Activated CD8-positive, alpha-beta memory T cell treated with anti-CD3 and anti-CD28 coated beads for 4 hours (primary cell): ENCODE results near the gene TPBGL.
A peak's percentile ranks its signal among the peaks of the same experiment; 100 is the strongest.
"Not testable (repeated sequence)": the region's sequence is repeated elsewhere in the genome, so short reads cannot be mapped to it uniquely, and the experiment has no call there.

Source experiments
- DNase-seq, 2 donors: peaks; one replicate each; pipeline ENCODE4 v3.0.0-alpha.2; 2020; ENCODE audit warnings: low read depth in 2 of 2

TPBGL gene

DNA sequence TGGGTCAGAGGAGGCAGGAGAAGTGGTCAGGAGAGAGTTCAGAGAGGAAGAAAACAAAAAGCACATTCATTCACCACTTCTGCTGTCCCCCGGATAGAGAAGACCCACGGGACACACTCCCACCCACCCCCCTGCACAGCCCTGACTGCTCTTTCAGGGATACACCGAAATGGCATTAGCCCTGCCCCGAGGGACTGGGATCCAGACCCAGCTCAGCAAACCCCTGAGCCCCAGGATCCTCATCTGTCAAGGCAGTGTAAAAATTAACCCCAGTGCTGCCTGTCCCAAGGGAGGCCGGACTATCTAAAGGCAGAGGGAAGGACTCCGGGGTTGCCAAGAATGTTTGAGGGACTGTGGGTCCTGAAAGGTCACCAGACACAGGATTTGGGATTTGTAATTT, 31.2 kb downstream of the TPBGL start:
- DNase-seq = no peak

DNA sequence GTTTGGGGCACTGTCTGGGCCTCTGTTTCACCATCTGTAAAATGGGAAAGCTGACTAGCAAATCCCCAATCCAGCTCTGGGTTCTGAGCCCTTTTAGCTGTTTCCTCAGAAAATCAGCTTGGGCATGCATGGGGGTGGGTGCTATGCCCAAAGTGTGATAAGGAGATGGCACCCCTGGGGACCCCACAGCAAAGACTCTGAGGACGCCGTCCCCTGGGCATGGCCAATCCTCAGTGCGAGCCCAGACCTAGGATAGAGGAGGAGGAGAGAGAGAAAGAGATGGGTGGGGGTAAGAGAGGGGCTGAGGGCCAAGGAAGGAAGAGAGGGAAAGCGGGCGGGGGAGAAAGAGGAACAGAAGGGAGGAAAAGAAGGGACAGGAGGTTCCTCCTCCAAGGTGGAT, 31.8 kb downstream of the TPBGL start:
- no peak for DNase-seq

DNA sequence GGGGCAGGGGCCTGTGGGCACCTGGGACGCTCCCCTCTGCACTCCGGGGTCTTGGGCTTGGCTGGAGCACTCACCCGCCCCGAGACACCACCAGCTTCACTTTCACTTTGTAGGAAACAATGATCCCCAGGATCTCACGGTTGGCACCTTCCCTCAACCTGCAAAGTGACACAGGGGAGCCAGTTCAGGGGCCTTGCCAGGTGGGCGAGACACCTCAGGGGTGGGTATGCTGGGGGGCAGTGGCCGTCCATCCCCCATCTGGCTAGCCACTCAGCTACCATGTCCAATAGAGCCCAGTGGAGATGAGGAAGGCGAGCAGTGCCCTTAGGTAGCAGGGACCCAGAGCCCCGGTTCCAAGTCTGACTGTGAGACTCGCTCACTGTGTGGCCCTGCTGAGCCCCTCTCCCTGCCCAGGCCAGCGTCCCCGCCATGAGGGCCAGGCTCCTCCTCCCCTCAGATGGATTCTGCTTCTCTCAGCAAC, 32.3 kb downstream of the TPBGL start:
- DNase-seq = no peak

DNA sequence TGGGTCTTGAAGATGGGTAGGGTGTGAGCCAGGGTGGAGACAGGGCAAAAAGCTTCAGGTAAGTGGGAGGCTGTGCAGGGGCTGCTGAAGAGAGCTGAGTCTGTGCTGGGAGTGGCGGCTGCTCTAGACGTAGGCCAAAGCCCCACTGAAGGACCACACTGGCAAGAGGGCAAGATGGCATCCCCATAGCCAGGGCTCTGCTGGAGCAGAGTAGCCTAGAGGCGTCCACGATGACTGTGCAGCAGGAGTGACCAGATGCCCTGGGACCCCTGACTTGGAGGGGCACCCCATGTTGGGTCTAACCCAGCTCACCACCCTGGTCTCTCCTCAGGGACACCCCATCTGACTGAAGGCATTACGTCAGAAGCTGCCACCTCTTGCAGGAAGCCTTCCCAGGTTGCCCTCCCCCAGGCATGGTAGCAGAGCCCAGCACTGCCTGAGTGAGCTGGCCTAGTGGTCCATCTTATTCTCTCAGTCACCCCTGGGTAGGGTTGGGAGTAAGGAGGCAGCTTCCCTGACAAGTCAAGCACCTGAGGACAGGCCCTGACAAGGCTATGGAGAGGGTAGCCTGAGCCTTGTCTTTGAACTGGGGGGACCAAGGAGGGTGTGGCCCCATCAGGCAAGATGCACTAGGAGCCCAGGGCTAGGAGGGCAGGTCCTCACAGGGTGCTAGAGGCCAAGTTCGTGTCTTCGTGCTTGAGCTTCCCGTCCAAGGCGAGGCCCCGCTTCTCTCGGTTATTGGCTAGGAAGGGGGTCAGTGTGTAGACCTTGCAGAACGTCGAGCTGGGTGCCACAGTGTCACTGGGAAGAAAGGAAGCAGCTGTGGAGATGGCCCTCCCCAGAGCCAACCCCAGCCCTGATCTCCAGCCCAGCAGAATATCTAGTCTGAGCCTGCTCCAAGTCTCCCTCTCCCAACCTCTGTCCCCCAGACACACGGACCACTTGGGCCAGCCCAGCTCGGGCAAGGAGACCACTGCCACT, 33.1 kb downstream of the TPBGL start:
- no peak for DNase-seq

DNA sequence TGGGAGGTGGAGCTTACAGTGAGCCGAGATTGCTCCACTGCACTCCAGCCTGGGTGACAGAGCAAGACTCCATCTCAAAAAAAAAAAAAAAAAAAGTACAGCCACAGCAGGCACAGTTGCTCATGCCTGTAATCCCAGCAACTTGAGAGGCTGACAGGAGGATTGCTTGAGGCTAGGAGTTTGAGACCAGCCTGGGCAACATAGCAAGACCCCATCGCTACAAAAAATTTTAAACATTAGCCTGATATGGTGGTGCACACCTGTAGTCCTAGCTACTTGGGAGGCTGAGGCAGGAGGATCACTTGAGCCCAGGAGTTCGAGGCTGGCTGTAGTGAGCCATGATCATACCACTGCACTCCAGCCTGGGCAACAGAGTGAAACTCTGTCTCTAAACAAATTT, 34.1 kb downstream of the TPBGL start:
- not testable (repeated sequence) for DNase-seq

DNA sequence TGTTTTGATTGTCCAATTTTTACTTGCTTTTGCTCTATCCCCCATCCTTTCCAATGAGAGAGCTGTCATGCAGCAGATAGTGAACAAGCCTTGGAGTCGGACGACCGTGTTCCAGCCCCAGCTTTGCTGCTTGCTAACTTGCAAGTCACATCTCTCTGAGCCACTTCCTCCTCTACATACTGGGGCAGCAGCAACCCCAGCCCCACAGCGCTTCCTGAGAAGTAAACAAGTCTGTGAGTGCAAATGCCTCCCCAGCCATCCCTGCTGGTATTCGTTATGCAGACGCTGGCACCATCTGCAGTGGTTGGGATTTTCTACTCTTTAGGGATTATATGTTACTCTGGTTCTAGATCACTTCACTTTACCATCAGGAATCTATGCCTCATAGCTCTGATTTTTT, 35.0 kb downstream of the TPBGL start:
- peak; percentile 31 to 52 for DNase-seq

DNA sequence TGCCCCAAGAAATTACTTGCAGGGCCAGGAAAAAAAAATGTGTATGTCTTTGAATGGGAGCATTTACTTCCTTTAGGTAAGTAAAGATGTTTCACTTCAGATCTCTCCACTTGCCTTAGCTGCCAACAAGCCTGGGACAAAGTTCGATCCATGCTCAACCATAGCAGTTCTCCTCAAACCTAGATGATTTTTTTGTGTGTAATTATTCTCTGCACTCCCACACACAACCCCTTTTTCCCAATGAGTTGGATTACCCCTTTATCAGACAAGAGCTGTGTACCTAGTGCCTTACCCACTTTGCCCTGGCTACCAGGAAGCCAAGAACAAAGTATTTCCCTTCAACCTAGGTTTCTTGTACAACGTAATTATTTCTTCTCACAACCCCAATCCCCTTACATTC, 35.6 kb downstream of the TPBGL start:
- no peak for DNase-seq

DNA sequence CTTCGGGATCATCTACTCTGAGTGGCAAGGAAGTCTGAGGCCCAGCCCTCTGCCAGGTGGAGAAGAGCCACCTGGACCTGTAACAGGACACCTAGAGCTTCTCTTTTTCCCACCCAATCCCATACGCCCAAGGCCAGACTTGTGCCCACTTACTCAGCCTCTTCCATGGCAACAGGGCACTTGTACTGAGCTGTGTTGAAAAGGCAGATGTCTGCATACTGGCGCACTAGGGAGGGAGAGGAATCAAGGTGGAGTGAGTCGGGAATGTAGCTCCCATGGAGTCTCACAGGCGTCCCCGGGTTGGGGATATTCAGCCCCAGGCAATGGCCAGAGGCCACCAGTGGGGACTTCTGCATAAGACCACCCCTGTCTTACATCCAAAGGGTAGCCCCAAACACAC, 36.1 kb downstream of the TPBGL start:
- DNase-seq = no peak

DNA sequence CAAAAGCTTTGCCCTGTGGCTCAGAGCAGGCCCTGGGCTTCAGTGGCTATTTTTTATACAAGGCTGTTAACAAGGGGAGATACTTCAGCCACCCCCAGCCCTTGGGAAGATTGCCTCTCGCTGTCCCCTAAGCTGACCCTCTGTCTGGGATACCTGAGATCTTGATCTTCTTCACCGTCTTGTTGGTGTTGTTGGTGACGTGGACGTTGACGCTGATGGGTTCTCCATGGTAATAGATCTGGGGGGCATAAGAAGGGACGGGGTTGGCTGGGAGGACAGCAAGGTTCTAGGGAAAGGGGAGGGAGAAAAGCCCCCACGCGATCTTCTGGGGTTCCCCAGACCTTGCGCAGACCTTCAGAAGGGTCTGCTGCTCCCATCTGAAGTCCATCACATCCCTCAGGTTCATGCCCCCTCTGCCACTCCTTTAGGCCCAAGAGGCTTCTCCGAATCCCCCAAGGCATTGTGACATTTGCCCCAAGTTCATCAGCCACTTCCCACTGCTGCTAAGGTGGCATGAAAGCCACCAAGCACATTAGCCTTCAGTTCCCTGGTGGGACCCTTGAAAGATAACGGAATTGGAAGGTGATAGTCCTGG, 36.7 kb downstream of the TPBGL start:
- DNase-seq = no peak

DNA sequence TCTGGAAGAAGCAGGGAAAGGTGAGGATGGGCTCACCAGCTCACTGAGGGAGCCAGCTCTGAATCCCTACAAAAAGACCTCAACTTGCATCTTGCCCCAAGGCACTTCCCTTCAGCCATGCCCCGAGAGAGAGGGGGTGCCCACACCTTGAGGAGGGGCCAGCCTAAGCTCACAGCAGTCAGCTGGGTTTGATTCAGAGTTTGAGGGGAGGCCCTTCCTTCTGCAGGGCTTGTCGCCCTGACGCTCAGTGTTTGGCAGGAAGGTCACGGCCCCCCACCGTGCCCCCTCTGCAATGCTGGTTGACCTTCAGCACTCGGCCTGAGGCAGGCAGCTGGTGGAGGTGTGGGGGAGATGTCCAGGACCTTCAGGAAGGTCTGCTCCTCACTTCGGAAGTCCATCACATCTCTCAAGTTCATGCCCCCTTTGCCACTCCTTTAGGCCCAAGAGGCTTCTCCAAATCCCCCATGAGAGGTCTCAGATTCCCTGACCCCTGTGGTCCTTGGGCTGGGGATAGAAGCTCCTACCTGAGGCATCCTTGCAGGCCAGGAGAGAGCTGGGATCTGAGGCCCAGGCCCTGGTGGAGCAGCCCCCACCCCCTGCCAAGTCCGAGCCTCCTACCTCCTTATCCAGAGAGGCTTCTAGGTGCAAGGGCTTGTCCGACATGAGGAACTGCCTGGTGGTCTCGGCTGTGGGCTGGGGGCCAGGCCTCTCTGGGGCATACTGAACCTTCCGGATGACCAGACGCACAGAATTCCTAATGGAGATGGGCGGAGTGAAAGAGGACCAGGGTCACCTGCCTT, 37.6 kb downstream of the TPBGL start:
- DNase-seq = no peak

DNA sequence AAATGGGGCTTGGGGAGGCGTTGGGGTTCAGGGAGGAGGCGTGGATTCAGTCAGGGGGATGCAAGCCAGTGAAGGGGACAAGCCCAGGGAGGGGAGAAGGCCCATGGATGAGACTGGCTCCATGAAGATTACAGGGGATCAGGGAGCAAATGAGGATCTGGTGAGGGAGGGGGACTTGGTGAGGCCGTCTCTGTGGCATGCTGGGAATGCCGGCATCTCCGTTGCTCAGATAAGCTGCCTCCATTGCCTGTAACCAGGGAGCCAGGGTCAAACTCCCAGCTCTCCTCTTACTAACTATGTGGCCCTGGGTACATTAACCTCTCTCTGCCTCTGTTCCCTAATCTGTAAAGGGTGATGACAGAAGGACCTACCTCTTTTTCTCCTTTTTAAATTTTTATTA, 38.7 kb downstream of the TPBGL start:
- no peak for DNase-seq

DNA sequence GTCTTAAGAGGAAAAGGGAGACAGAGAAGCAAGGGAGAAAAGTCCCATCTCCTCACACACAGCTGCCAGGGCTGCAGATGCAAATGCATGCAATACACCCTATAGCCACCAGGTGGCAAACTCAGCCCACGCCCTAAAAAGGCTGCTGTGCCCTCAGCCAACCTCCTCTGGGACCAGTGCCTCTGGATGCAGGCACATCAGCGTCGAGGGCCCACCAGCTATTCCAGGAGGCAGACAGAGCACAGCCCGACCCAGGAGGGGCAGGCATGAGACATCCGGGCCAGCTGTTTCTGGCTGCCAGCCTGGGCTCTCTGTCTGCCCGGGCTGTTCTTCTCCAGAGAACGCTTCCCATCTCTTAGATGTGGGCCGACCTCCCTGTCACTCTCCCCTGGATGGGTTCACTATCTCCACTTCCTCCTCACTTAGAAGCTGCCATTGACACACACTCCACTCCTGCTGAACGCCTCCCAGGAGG, 39.7 kb downstream of the TPBGL start:
- peak; percentile 44 to 58 for DNase-seq

DNA sequence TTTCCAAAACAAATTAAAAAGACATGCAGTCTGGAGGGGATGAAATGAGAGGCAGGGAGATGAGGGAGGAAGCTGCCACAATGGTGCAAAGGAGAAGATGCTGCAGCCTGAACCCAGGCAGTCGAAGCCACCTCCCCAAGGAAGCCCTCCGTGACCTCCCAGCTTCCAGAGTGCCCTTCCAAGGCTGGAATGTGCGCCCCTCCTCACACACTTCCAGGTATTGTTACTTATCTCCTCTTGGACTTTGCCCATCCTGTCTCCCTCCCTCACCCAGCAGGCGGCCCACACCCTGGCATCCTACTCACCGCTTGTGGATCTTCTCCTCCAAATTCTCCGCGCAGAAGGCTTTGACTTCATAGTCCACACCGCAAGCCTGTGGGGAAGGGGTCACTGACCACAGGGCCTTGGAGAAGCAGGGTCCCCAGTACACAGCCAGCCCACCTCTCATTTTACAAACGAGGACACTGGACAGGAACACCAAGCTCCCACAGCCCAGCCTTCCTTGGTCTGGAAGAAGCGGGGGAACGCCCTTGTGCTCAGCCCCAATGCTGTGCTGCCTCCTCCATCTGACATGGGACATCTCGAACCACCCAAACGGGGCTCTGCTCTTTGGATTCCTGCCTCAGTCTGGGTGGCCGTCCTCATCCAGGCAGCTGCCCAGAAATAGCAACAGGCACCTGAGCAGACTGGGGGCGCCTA, 40.3 kb downstream of the TPBGL start:
- DNase-seq = no peak

DNA sequence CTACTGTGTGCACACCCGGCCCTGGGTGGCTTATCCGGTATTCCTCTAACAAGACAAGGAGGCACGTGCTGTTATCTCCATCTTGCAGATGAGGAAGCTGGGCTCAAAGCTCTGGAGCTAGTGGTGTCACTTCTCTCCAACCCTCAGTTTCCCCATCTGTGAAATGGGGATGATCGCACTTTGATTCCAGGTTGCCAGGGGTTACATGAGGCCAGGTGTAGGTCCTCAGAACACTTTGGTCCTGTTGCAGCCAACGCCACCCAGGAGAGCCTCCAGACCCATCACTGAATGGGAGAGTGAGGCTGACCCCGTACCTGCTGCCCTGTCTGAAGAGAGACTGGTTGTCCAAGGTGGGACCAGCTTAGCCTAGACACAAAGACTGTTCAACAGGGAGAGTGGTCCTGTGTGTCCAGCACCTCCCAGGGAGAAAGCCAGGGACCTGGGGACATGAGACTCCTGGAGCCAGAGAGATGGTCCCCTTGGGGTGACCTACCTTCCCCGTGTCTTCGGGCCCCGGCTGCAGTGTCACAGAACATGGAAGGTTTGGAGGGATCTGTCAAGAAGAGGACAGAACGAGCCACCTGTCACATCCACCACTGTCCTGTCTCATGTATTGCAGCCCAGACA, 41.0 kb downstream of the TPBGL start:
- no peak for DNase-seq

DNA sequence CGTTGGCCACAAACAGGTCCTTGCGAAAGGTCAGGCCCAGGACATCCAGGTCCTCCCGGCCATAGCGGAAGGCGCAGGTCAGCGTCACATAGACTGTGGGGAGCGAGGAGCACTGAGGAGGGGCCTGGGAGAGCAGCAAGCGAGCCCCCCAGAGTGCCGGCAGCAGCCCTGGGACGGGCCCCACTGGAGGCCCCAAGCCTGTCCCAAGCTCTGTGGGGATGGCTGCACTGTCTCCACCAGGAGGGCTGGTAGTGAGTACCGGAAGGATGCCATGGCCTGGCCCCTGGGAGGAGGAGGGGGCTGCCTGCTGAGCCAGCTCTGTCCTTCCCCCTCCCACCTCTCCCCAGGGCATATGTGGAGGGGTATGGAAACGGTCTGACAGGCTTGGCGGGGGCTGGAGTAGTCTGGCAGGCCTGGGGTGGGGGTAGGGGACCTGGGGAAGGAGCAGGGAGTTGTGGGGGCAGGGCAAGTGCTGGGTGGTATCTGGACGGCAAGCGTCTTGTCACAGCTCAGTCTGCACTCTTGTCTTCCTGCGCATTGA, 42.9 kb downstream of the TPBGL start:
- DNase-seq = no peak

DNA sequence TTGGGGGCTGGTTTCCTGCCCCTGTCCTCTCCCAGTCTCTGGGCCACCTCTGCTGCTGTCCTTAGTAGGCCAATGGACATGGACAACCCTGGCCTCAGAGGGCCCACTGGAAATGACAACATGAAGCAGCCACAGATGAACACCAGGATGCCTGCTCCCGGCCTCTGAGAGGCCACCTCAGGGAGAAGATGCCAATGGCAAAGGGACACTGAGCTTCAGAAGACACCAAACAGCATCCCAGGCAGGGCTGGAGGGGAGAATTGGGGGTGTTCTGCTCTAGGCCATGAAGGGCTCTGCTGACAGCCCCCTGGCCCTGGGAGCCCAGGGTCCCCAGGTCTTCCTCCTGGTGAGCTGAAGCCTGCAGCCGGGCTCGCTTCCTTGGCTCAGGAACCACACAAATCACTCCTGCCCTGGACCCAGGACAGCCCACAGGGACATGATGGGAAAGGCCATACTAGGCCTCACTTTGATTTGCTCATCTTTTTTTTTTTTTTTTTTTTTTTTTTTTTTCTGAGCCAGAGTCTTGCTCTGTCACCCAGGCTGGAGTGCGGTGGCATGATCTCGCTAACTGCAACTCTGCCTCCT, 45.3 kb downstream of the TPBGL start:
- no peak for DNase-seq

DNA sequence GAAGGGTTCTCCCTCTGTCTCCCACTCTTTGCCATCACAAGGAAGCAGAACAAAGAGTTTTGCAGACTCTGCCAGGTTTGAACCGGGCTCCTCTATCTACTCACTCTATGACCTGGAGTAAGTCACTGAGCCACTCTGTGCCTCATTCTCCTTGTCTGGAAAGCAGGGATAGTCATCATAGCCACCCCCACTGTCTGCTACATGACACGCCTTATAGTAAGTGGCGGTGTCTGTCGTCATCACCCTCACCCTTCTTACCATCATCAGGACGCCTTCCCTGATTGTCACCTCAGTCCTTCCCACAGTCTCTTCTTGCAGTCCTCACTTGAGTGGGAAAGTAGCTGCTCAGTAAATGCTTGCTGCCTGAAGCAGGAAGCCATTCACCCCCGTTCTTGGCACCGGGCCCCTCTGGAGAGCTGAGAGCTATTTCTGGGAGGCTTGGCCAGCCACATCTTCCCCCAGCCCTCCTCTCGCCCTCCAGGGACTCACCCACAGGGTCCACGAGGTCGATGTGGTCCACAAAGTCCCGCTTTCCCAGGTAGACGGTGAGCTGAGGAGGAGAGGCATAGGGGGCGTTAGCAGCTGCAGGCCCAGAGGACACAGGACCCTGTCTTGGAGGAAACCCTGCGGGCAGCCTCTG, 46.4 kb downstream of the TPBGL start:
- DNase-seq = no peak

DNA sequence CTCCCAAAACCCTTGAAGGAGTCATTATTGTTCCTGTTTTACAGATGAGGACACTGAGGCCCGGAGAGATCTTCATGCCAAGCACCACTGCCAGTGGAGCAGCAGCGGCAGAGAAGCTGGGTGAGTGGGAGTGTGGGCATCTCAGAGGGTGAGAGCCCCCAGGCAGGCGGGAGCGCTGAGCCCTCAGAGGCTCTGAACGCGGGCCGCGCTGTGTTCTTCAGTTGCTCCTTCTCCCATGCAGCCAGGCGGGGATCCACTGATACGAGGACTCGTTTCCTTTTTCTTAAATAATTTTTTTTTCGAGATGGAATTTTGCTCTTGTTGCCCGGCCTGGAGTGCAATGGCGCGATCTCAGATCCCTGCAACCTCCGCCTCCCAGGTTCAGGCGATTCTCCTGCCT, 47.0 kb downstream of the TPBGL start:
- DNase-seq = no peak

DNA sequence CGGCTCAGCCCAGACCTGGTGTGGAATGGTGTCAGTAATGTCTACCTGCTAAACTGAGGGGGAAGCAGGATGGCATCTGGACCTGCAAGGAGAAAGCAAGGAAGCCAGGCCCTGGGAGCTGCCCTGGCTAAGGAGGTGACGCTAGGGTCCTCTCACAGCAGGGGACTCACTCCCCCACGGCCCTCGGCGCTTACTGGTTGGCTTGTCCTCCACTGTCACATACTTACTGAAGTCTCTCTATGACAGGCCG, 48.9 kb downstream of the TPBGL start:
- DNase-seq = no peak

DNA sequence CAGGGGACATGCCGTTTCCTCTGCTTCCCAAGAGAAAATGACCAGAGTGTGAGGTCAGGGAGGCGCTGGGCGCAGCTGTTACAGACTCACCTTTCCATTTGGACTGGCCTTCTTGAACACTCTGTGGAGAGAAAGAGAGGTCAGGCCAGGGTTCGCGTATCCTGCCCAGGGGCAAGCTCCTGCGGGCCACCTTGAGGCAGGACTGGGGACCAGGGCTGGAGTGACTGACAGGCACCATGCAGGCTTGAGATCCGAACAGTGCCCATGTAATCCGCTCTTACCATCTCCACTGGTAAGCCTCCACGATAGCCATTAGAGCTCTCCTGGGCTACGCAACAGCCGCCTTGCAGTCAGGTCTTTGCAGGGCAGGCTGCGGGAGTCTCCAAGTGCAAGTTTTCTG, 49.3 kb downstream of the TPBGL start:
- no peak for DNase-seq
